ENCODE measurements around the gene AGBL1.

DNA sequence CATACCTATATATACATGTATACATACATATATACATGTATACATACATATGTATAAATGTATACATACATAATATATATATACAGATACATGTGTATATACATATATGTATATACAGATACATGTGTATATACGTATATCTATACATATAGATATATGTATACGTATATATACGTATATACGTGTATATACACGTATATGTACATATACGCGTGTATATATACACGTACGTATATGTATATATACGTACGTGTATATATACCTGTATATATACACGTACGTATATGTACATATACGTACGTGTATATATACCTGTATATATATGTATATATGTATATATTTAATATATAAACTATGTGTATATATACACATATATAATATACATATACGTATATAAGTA is 955.2 kb downstream of the AGBL1 start:
- TF ChIP-seq, protein P1, sequence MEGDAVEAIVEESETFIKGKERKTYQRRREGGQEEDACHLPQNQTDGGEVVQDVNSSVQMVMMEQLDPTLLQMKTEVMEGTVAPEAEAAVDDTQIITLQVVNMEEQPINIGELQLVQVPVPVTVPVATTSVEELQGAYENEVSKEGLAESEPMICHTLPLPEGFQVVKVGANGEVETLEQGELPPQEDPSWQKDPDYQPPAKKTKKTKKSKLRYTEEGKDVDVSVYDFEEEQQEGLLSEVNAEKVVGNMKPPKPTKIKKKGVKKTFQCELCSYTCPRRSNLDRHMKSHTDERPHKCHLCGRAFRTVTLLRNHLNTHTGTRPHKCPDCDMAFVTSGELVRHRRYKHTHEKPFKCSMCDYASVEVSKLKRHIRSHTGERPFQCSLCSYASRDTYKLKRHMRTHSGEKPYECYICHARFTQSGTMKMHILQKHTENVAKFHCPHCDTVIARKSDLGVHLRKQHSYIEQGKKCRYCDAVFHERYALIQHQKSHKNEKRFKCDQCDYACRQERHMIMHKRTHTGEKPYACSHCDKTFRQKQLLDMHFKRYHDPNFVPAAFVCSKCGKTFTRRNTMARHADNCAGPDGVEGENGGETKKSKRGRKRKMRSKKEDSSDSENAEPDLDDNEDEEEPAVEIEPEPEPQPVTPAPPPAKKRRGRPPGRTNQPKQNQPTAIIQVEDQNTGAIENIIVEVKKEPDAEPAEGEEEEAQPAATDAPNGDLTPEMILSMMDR (IDR thresholded peaks at IDR 0.05), result no peak
- no peak for TF ChIP-seq POLR2A (IDR thresholded peaks at IDR 0.05)
